HepG2 (cell line): ENCODE measurements around the gene RFXAP. TPM values are rescaled to one million over a fixed set of nuclear protein-coding genes. Genes with fewer than 3 reads are reported as not detected.

Source experiments
- ATAC-seq: fragments of 200-7000 bp; cut with Tn5 transposase; 3 replicates; pipeline ENCODE4 v1.9.1; 2020; ENCODE audit warnings: mild to moderate bottlenecking, moderate library complexity
- BruUV-seq: library from RNA; stranded (reverse); fragments of 400-500 nt; replicated peaks from 2 replicates; lab custom pipeline; 2021; lab: Mats Ljungman, UMichigan
- CTCF ChIA-PET: fragments of 300-600 bp; formaldehyde crosslinking; extraction: SDS; loops from one replicate; lab custom pipeline; 2021; ENCODE audit warnings: low total read pairs, inconsistent platforms, low intra/inter-chr PET ratio; lab: Yijun Ruan, JAX
- POLR2A ChIA-PET: fragments of 350-600 bp; sonication (Branson Sonifier 250); formaldehyde crosslinking; loops from one replicate; lab custom pipeline; 2020; ENCODE audit warnings: antibody characterized with exemption, inconsistent platforms; lab: Yijun Ruan, JAX
- DNase-seq: peaks from one replicate; pipeline ENCODE4 v3.0.0-alpha.2; 2015; ENCODE audit warnings: low spot score
- FAIRE-seq: peaks from 3 replicates; lab custom pipeline; 2011; peaks lifted over from hg19 to GRCh38; lab: Jason Lieb, UNC
- H2AFZ ChIP-seq: one replicate; pipeline ENCODE4 v1.6.1; 2011; ENCODE audit warnings: low read length, inconsistent platforms
- H3K27ac ChIP-seq: fragments of 300-600 bp; 3 replicates; pipeline ENCODE4 v1.8.0; 2011; ENCODE audit warnings: mixed run types, mild to moderate bottlenecking, mixed read lengths, low read length, inconsistent platforms; ENCODE audit not compliant: insufficient read depth; ENCODE audit errors: extremely low read length
- H3K27me3 ChIP-seq, 2 experiments: fragments of 200-600 bp in 1 of 2; 2 replicates in 1 of 2; 3 replicates in 1 of 2; pipeline versions ENCODE4 v1.6.0 to v1.8.0; 2011; ENCODE audit warnings: low read length in 2 of 2, mild to moderate bottlenecking in 2 of 2, moderate library complexity in 2 of 2, inconsistent platforms in 1 of 2; ENCODE audit not compliant: insufficient read depth in 2 of 2, control insufficient read depth in 1 of 2
- H3K36me3 ChIP-seq, 2 experiments: fragments of 200-600 bp in 1 of 2; replicated peaks in 1 of 2; 2 replicates in 1 of 2; 3 replicates in 1 of 2; pipeline versions ENCODE4 v1.5.1 to v1.8.0; 2011; ENCODE audit warnings: low read length in 2 of 2, inconsistent platforms in 1 of 2; ENCODE audit not compliant: insufficient read depth in 2 of 2, control insufficient read depth in 1 of 2
- H3K4me1 ChIP-seq: 2 replicates; pipeline ENCODE4 v1.5.1; 2012; ENCODE audit warnings: low read length, inconsistent platforms; ENCODE audit not compliant: insufficient read depth
- H3K4me2 ChIP-seq: 2 replicates; pipeline ENCODE4 v1.6.0; 2011; ENCODE audit warnings: low read depth, low read length, inconsistent platforms
- H3K4me3 ChIP-seq, 3 experiments: fragments of 200-600 bp in 1 of 3; sonication (generic), shearing (Covaris generic) in 1 of 3; replicated peaks in 1 of 3; 2 replicates each; pipeline ENCODE4 v1.5.1; 2011 to 2016; ENCODE audit warnings: low read length in 3 of 3, inconsistent platforms in 2 of 3, low read depth in 2 of 3, mild to moderate bottlenecking in 2 of 3, control low read depth in 1 of 3, mixed read lengths in 1 of 3; ENCODE audit not compliant: insufficient read depth in 1 of 3
- H3K79me2 ChIP-seq: one replicate; pipeline ENCODE4 v1.6.1; 2011; ENCODE audit warnings: low read length, inconsistent platforms; ENCODE audit not compliant: insufficient read depth
- H3K9ac ChIP-seq: 2 replicates; pipeline ENCODE4 v1.6.0; 2011; ENCODE audit warnings: mild to moderate bottlenecking, low read depth, low read length, inconsistent platforms; ENCODE audit not compliant: insufficient read depth
- H3K9me3 ChIP-seq: 2 replicates; pipeline ENCODE4 v1.5.1; 2012; ENCODE audit warnings: mild to moderate bottlenecking, low read length
- H4K20me1 ChIP-seq: 2 replicates; pipeline ENCODE4 v1.6.0; 2011; ENCODE audit warnings: inconsistent platforms, mild to moderate bottlenecking, low read length, moderate library complexity; ENCODE audit not compliant: insufficient read depth
- CENPT ChIP-seq: sonication (generic); formaldehyde crosslinking; IDR thresholded peaks from 2 replicates; pipeline ENCODE4 v1.8.0; 2022; ENCODE audit warnings: low read depth, mild to moderate bottlenecking, moderate library complexity, missing genetic modification reagents
- CREM ChIP-seq, 2 experiments: sonication (generic) in 1 of 2; formaldehyde crosslinking in 1 of 2; IDR thresholded peaks; 2 replicates each; pipeline versions ENCODE4 v1.4.0 to v1.6.1; 2016 to 2020; ENCODE audit warnings: antibody characterized with exemption in 1 of 2, mild to moderate bottlenecking in 1 of 2, missing genetic modification reagents in 1 of 2
- DPF2 ChIP-seq: sonication (generic); formaldehyde crosslinking; IDR thresholded peaks from 2 replicates; pipeline ENCODE4 v1.4.0; 2020; ENCODE audit warnings: mild to moderate bottlenecking, low read depth, missing genetic modification reagents, borderline replicate concordance
- ETV6 ChIP-seq: sonication (generic); formaldehyde crosslinking; conservative IDR thresholded peaks from 2 replicates; pipeline ENCODE4 v1.4.0; 2020; ENCODE audit warnings: missing genetic modification reagents
- HOXA7 ChIP-seq: sonication (generic); formaldehyde crosslinking; IDR thresholded peaks from 2 replicates; pipeline ENCODE4 v1.8.1; 2022; ENCODE audit warnings: mild to moderate bottlenecking, missing genetic modification reagents, moderate library complexity
- IRF2 ChIP-seq: IDR thresholded peaks from 2 replicates; pipeline ENCODE4 v1.6.1; 2018; ENCODE audit warnings: missing genetic modification reagents, missing compliant biosample characterization
- MXI1 ChIP-seq: IDR thresholded peaks from 3 replicates; pipeline ENCODE4 v1.6.1; 2012; ENCODE audit warnings: low read depth, low read length, inconsistent platforms, borderline replicate concordance
- NFYB ChIP-seq: sonication (generic); formaldehyde crosslinking; IDR thresholded peaks from 2 replicates; pipeline ENCODE4 v1.4.0; 2020; ENCODE audit warnings: missing genetic modification reagents
- ONECUT2 ChIP-seq: sonication (generic); formaldehyde crosslinking; IDR thresholded peaks from 2 replicates; pipeline ENCODE4 v1.4.0; 2020; ENCODE audit warnings: missing genetic modification reagents
- PHF20 ChIP-seq: sonication (generic); formaldehyde crosslinking; IDR thresholded peaks from 2 replicates; pipeline ENCODE4 v1.5.0; 2020; ENCODE audit warnings: mild to moderate bottlenecking, missing genetic modification reagents
- PLSCR1 ChIP-seq: sonication (generic); formaldehyde crosslinking; IDR thresholded peaks from 2 replicates; pipeline ENCODE4 v1.5.0; 2020; ENCODE audit warnings: missing genetic modification reagents, mild to moderate bottlenecking, borderline replicate concordance
- ZNF160 ChIP-seq: sonication (generic); formaldehyde crosslinking; IDR thresholded peaks from 2 replicates; pipeline ENCODE4 v1.8.0; 2022; ENCODE audit warnings: mild to moderate bottlenecking, inconsistent platforms, missing genetic modification reagents
- ZNF337 ChIP-seq: sonication (generic); formaldehyde crosslinking; IDR thresholded peaks from 2 replicates; pipeline ENCODE4 v1.5.1; 2020; ENCODE audit warnings: missing genetic modification reagents, low read depth, mild to moderate bottlenecking, borderline replicate concordance
- ZNF619 ChIP-seq: sonication (generic); formaldehyde crosslinking; IDR thresholded peaks from 2 replicates; pipeline ENCODE4 v1.4.0; 2020; ENCODE audit warnings: mild to moderate bottlenecking, missing genetic modification reagents
- ZNF687 ChIP-seq: sonication (generic); formaldehyde crosslinking; IDR thresholded peaks from 2 replicates; pipeline ENCODE4 v1.5.1; 2020; ENCODE audit warnings: mild to moderate bottlenecking, missing genetic modification reagents, moderate library complexity
- ZSCAN25 ChIP-seq: sonication (generic); formaldehyde crosslinking; IDR thresholded peaks from 2 replicates; pipeline ENCODE4 v1.8.0; 2022; ENCODE audit warnings: mild to moderate bottlenecking, missing genetic modification reagents
- WGBS: methylation state at CpG from one replicate; pipeline ENCODE4 v1.1.6; 2017; ENCODE audit warnings: low lambda C conversion rate; 5-methylcytosine and 5-hydroxymethylcytosine counted together
- in situ Hi-C: cut with HindIII; loops from 2 replicates; pipeline ENCODE4 v1.10.0; 2017; ENCODE audit warnings: low pct_unique_long_range_greater_than_20kb; ENCODE audit not compliant: extremely low pct_ligation_motif_present
- intact Hi-C: fragments of 100-400 bp; cut with micrococcal nuclease; formaldehyde crosslinking; loops from one replicate; pipeline ENCODE4 v1.10.0; 2022; ENCODE audit not compliant: unreplicated experiment
- polyA plus RNA-seq, 8 experiments: library from polyadenylated mRNA; depleted of rRNA in 3 of 8; stranded (reverse) in 7 of 8; unstranded in 1 of 8; fragments of >200 nt; fragmentation: Illumina TruSeq in 4 of 8; extraction: Trizol in 4 of 8; gene quantifications; 2 replicates each; pipeline versions ENCODE4 v1.2.1 to v1.2.3, GENCODE V29; 2011 to 2016; ENCODE audit warnings: low read depth in 4 of 8, missing spikeins in 1 of 8, mixed read lengths in 1 of 8; ENCODE audit not compliant: insufficient read depth in 1 of 8
- total RNA-seq, 5 experiments: library from RNA; depleted of rRNA; stranded (reverse); fragments of >200 nt; fragmentation: Illumina TruSeq; extraction: Trizol; gene quantifications; 2 replicates each; pipeline ENCODE4 v1.2.3, GENCODE V29; 2016; ENCODE audit warnings: low read depth in 1 of 5
- TF ChIP-seq, protein P1 (sequence below): sonication (generic); formaldehyde crosslinking; IDR thresholded peaks from 2 replicates; pipeline ENCODE4 v1.4.0; 2020; ENCODE audit warnings: missing genetic modification reagents
- TF ChIP-seq, protein P2 (sequence below): sonication (generic); formaldehyde crosslinking; IDR thresholded peaks from 2 replicates; pipeline ENCODE4 v1.4.0; 2020; ENCODE audit warnings: mild to moderate bottlenecking, missing genetic modification reagents

The RFXAP gene
- total and polyA plus RNA-seq, 2 of the 13 experiments (the other 11 are each of a cell fraction or from before 2014, with no cell fraction given), result 1.8 to 7.9 TPM

- Histone ChIP-seq H4K20me1 (no peaks in the 10 kb centered on the region), H3K4me2 (no peak overlapping the region), H3K27me3 (no peaks in the 10 kb centered on the region), H3K79me2 (no peaks in the 10 kb centered on the region), H3K4me1 (no peaks in the 10 kb centered on the region), H3K27ac (no peak overlapping the region), H3K9me3 (no peaks in the 10 kb centered on the region), H3K4me3 (no peak overlapping the region), H3K9ac (no peak overlapping the region), H2AFZ (no peak overlapping the region), H3K36me3 (peaks cover 0 to 5% of the 10 kb centered on the region in 2 experiments; a peak in 3 of 5 replicates)
- intact Hi-C loops (no loop called here), in situ Hi-C loops (no loop called here)
- no peak for DNase-seq
- no peak for ATAC-seq
- FAIRE-seq, result no peak
- BruUV-seq, result no TSS peak
- POLR2A ChIA-PET, result no interaction called here
- CTCF ChIA-PET, result no interaction called here
- 96% methylated on average over 3 of the region's 3 CpGs for WGBS
- TF ChIP-seq DPF2 (no peak), ZNF619 (CRISPR knock-in tag) (no peak), ONECUT2 (CRISPR knock-in tag) (no peak), CREM (IDR thresholded peaks at IDR 0.05) (no peak), CREM (CRISPR knock-in tag; IDR thresholded peaks at IDR 0.05) (no peak), CENPT (CRISPR knock-in tag) (no peak), PHF20 (no peak), PLSCR1 (no peak), ZSCAN25 (CRISPR knock-in tag) (no peak), MXI1 (no peak), HOXA7 (CRISPR knock-in tag) (no peak), ETV6 (CRISPR knock-in tag) (no peak), IRF2 (CRISPR knock-in tag) (no peak), ZNF687 (CRISPR knock-in tag) (no peak), ZNF337 (no peak), NFYB (CRISPR knock-in tag) (no peak), ZNF160 (CRISPR knock-in tag) (no peak)
- TF ChIP-seq, protein P1, sequence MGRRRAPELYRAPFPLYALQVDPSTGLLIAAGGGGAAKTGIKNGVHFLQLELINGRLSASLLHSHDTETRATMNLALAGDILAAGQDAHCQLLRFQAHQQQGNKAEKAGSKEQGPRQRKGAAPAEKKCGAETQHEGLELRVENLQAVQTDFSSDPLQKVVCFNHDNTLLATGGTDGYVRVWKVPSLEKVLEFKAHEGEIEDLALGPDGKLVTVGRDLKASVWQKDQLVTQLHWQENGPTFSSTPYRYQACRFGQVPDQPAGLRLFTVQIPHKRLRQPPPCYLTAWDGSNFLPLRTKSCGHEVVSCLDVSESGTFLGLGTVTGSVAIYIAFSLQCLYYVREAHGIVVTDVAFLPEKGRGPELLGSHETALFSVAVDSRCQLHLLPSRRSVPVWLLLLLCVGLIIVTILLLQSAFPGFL (CRISPR knock-in tag), result no peak
- TF ChIP-seq, protein P2, sequence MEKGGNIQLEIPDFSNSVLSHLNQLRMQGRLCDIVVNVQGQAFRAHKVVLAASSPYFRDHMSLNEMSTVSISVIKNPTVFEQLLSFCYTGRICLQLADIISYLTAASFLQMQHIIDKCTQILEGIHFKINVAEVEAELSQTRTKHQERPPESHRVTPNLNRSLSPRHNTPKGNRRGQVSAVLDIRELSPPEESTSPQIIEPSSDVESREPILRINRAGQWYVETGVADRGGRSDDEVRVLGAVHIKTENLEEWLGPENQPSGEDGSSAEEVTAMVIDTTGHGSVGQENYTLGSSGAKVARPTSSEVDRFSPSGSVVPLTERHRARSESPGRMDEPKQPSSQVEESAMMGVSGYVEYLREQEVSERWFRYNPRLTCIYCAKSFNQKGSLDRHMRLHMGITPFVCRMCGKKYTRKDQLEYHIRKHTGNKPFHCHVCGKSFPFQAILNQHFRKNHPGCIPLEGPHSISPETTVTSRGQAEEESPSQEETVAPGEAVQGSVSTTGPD (CRISPR knock-in tag), result no peak
Observed at GRCh38 chr13:36834299-36834698, 15.3 kb downstream of the RFXAP start.
